B cell (primary cell): ENCODE results near the gene GPRC5B.

Experiments
- CTCF ChIP-seq: fragments of 200-600 bp; IDR thresholded peaks from one replicate; pipeline ENCODE4 v1.8.0; 2022; ENCODE audit warnings: antibody characterized with exemption, mild to moderate bottlenecking
- EZH2 ChIP-seq: IDR thresholded peaks from 2 replicates; pipeline ENCODE4 v1.6.1; 2012; ENCODE audit warnings: borderline replicate concordance, low read depth, mild to moderate bottlenecking, moderate library complexity, low read length; ENCODE audit not compliant: insufficient read depth, poor library complexity, severe bottlenecking

- TF ChIP-seq CTCF, result no peak
- TF ChIP-seq EZH2, result no peak
Observed at GRCh38 chr16:19853132-19853741, 31.4 kb downstream of the GPRC5B start.
